SU-DHL-6 (cell line): Measurements from ENCODE around the gene AGPAT3.

Experiments used
- H2AFZ ChIP-seq: fragments of 200-600 bp; sonication (generic); 2 replicates; pipeline ENCODE4 v1.6.1; 2014; ENCODE audit warnings: low read depth, mild to moderate bottlenecking, moderate library complexity, mixed read lengths, antibody characterized with exemption, low read length; ENCODE audit not compliant: severe bottlenecking
- H3F3A ChIP-seq: fragments of 200-600 bp; shearing (Covaris generic); 2 replicates; pipeline ENCODE4 v1.6.0; 2016; ENCODE audit warnings: antibody characterized with exemption, mild to moderate bottlenecking; ENCODE audit not compliant: insufficient read depth
- H3K27ac ChIP-seq: fragments of 200-600 bp; sonication (generic); 2 replicates; pipeline ENCODE4 v1.5.1; 2016; ENCODE audit warnings: low read depth, mild to moderate bottlenecking, low read length, moderate library complexity, mixed read lengths
- H3K27me3 ChIP-seq: fragments of 200-600 bp; sonication (generic), shearing (Covaris generic); 2 replicates; pipeline ENCODE4 v1.6.0; 2014; ENCODE audit warnings: mild to moderate bottlenecking, low read length
- H3K36me3 ChIP-seq: fragments of 200-600 bp; sonication (generic); 2 replicates; pipeline ENCODE4 v1.6.1; 2014; ENCODE audit warnings: mild to moderate bottlenecking, low read length, mixed read lengths
- H3K4me2 ChIP-seq: fragments of 300-600, 200-600 bp; shearing (Covaris generic), sonication (generic); 2 replicates; pipeline ENCODE4 v1.6.0; 2014; ENCODE audit warnings: low read length, low read depth, mild to moderate bottlenecking; ENCODE audit not compliant: poor library complexity, severe bottlenecking
- H3K4me3 ChIP-seq: fragments of 200-600 bp; sonication (generic); 2 replicates; pipeline ENCODE4 v1.5.1; 2014; ENCODE audit warnings: antibody characterized with exemption, low read length, mild to moderate bottlenecking, mixed read lengths; ENCODE audit not compliant: insufficient read depth, poor library complexity, severe bottlenecking
- H3K79me2 ChIP-seq: fragments of 200-600 bp; sonication (generic); 2 replicates; pipeline ENCODE4 v1.6.1; 2014; ENCODE audit warnings: mild to moderate bottlenecking, low read length, moderate library complexity; ENCODE audit not compliant: insufficient read depth
- H3K9ac ChIP-seq: fragments of 200-600 bp; sonication (generic); 2 replicates; pipeline ENCODE4 v1.7.0; 2014; ENCODE audit warnings: mild to moderate bottlenecking, low read length
- H3K9me2 ChIP-seq: fragments of 200-600 bp; sonication (generic); replicated peaks from 2 replicates; pipeline ENCODE4 v1.6.1; 2014; ENCODE audit warnings: low read length; ENCODE audit not compliant: insufficient read depth
- H3K9me3 ChIP-seq: fragments of 200-600 bp; sonication (generic); 2 replicates; pipeline ENCODE4 v1.6.1; 2014; ENCODE audit warnings: low read length, mixed read lengths; ENCODE audit not compliant: insufficient read depth
- H4K20me1 ChIP-seq: fragments of 200-600 bp; sonication (generic); 2 replicates; pipeline ENCODE4 v1.6.1; 2014; ENCODE audit warnings: low read depth, mild to moderate bottlenecking, antibody characterized with exemption, low read length, moderate library complexity, mixed read lengths
- EZH2phosphoT487 ChIP-seq: fragments of 200-600 bp; sonication (generic), shearing (Covaris generic); conservative IDR thresholded peaks from 2 replicates; pipeline ENCODE4 v1.6.1; 2018; ENCODE audit warnings: mild to moderate bottlenecking, antibody characterized with exemption, low read length, moderate library complexity, mixed read lengths
- TF ChIP-seq, protein P1 (sequence below): fragments of 200-600 bp; sonication (generic); IDR thresholded peaks from one replicate; pipeline ENCODE4 v1.5.1; 2017; ENCODE audit warnings: antibody characterized with exemption, mild to moderate bottlenecking, low read length, moderate library complexity; ENCODE audit not compliant: insufficient read depth, poor library complexity, severe bottlenecking

The AGPAT3 gene

DNA sequence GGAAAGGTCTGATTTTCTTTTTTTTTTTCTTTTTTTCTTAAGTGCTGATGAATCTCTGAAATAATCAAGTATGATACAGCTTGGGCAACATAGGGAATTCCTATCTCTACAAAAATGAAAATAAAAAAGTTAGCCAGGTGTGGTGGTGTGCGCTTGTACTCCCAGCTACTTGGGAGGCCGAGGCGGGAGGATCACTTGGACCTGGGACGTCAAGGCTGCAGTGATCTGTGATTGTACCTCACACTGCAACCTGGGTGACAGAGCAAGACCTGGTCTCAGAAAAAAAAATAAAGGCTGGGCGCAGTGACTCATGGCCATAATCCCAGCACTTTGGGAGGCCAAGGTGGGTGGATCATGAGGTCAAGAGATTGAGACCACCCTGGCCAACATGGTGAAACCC is 153.1 kb downstream of the AGPAT3 start:
- H3K4me3 ChIP-seq: no peak overlapping the region
- peaks cover 99% of the 10 kb centered on the region for H3K79me2 ChIP-seq
- TF ChIP-seq, protein P1, sequence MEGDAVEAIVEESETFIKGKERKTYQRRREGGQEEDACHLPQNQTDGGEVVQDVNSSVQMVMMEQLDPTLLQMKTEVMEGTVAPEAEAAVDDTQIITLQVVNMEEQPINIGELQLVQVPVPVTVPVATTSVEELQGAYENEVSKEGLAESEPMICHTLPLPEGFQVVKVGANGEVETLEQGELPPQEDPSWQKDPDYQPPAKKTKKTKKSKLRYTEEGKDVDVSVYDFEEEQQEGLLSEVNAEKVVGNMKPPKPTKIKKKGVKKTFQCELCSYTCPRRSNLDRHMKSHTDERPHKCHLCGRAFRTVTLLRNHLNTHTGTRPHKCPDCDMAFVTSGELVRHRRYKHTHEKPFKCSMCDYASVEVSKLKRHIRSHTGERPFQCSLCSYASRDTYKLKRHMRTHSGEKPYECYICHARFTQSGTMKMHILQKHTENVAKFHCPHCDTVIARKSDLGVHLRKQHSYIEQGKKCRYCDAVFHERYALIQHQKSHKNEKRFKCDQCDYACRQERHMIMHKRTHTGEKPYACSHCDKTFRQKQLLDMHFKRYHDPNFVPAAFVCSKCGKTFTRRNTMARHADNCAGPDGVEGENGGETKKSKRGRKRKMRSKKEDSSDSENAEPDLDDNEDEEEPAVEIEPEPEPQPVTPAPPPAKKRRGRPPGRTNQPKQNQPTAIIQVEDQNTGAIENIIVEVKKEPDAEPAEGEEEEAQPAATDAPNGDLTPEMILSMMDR: no peak
- TF ChIP-seq EZH2phosphoT487: no peak
- no peak overlapping the region for H2AFZ ChIP-seq
- no peaks in the 10 kb centered on the region for H3K36me3 ChIP-seq
- H3K9me2 ChIP-seq: no peaks in the 10 kb centered on the region
- H4K20me1 ChIP-seq: peaks cover 19% of the 10 kb centered on the region; the same call in 1 of the 2 replicates
- no peaks in the 10 kb centered on the region for H3K9me3 ChIP-seq
- H3K27me3 ChIP-seq: no peaks in the 10 kb centered on the region
- H3K27ac ChIP-seq: no peak overlapping the region
- peaks cover 24% of the 10 kb centered on the region for H3F3A ChIP-seq
- no peak overlapping the region for H3K4me2 ChIP-seq
- H3K9ac ChIP-seq: no peak overlapping the region

DNA sequence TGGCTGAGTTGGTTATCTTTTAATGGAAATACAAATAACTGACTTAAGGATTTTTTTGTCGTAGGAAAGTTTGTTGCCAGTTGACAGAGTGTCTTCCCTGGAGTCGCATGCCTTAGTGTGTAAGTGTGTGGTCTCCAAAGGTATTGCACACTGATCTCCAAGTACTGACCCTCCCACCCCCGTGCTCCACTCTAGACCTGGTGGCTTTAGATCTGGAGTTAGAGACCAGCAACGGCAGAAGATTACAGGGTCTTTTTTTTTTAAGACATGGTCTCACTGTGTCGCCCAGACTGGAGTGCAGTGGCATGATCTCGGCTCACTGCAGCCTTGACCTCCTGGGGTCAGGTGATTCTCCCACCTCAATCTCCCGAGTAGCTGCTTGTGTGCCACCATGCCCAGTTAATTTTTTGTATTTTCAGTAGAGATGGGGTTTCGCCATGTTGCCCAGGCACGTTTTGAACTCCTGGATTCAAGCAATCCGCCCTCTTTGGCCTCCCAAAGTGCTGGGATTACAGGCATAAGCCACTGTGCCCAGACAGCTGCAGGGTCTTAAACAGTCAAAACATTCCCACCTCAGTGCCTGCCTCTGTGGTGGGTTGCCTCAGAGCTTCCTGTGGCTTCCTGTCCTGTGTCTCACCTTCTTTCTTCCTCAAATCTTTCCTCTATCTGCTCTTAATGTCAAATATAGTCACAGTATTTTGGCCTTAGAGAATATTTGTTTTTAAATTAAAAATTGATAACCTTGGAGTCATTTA is 154.0 kb downstream of the AGPAT3 start:
- H3K4me2 ChIP-seq: no peak overlapping the region

DNA sequence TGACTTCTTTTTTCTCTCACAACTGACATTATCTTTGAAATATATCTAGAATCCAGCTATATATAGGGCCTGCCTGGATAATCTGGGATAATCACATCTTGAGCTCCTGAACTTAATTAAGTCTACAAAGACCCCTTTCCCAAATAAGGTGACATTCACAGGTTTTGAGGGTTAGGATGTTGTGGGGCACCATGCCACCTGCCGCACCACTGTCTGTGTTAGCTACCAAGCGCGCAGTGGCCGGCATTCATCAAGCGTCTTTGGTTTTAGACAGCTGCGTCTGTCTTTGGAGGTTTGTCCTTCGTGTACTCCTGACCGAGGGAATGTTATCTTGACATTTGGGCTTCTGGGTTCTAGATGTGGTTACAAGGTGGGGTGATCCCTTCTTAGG is 154.5 kb downstream of the AGPAT3 start:
- no peak overlapping the region for H3K4me3 ChIP-seq
- no peak for TF ChIP-seq EZH2phosphoT487
- TF ChIP-seq, protein P1: no peak
- no peaks in the 10 kb centered on the region for H3K27me3 ChIP-seq
- no peak overlapping the region for H3K27ac ChIP-seq
- H4K20me1 ChIP-seq: peaks cover 10% of the 10 kb centered on the region; the same call in 1 of the 2 replicates
- no peak overlapping the region for H3K4me2 ChIP-seq
- H3K9me3 ChIP-seq: no peaks in the 10 kb centered on the region
- H3K79me2 ChIP-seq: peaks cover 99% of the 10 kb centered on the region
- no peaks in the 10 kb centered on the region for H3K9me2 ChIP-seq
- H3K9ac ChIP-seq: no peak overlapping the region
- peaks cover 15% of the 10 kb centered on the region for H3F3A ChIP-seq
- no peaks in the 10 kb centered on the region for H3K36me3 ChIP-seq
- H2AFZ ChIP-seq: no peak overlapping the region

More for the DNA sequence above, 154.0 kb downstream of the AGPAT3 start:
- H3K36me3 ChIP-seq: no peaks in the 10 kb centered on the region
- peaks cover 13% of the 10 kb centered on the region; the same call in 1 of the 2 replicates for H4K20me1 ChIP-seq
- H3K9me2 ChIP-seq: no peaks in the 10 kb centered on the region
- H2AFZ ChIP-seq: no peak overlapping the region
- H3K9ac ChIP-seq: no peak overlapping the region
- no peak for TF ChIP-seq EZH2phosphoT487
- TF ChIP-seq, protein P1: no peak
- H3K4me3 ChIP-seq: no peak overlapping the region
- no peaks in the 10 kb centered on the region for H3K9me3 ChIP-seq
- peaks cover 99% of the 10 kb centered on the region for H3K79me2 ChIP-seq
- H3F3A ChIP-seq: peaks cover 16% of the 10 kb centered on the region
- H3K27me3 ChIP-seq: no peaks in the 10 kb centered on the region
- no peak overlapping the region for H3K27ac ChIP-seq
